HepG2 (cell line): ENCODE results near the gene CRLF1. TPM values are rescaled to one million over a fixed set of nuclear protein-coding genes. Genes with fewer than 3 reads are reported as not detected.

Source experiments
- ATAC-seq: fragments of 200-7000 bp; cut with Tn5 transposase; 3 replicates; pipeline ENCODE4 v1.9.1; 2020; ENCODE audit warnings: mild to moderate bottlenecking, moderate library complexity
- BruUV-seq: library from RNA; stranded (reverse); fragments of 400-500 nt; replicated peaks from 2 replicates; lab custom pipeline; 2021; lab: Mats Ljungman, UMichigan
- CTCF ChIA-PET: fragments of 300-600 bp; formaldehyde crosslinking; extraction: SDS; loops from one replicate; lab custom pipeline; 2021; ENCODE audit warnings: low total read pairs, inconsistent platforms, low intra/inter-chr PET ratio; lab: Yijun Ruan, JAX
- POLR2A ChIA-PET: fragments of 350-600 bp; sonication (Branson Sonifier 250); formaldehyde crosslinking; loops from one replicate; lab custom pipeline; 2020; ENCODE audit warnings: antibody characterized with exemption, inconsistent platforms; lab: Yijun Ruan, JAX
- DNase-seq: peaks from one replicate; pipeline ENCODE4 v3.0.0-alpha.2; 2015; ENCODE audit warnings: low spot score
- FAIRE-seq: peaks from 3 replicates; lab custom pipeline; 2011; peaks lifted over from hg19 to GRCh38; lab: Jason Lieb, UNC
- H2AFZ ChIP-seq: one replicate; pipeline ENCODE4 v1.6.1; 2011; ENCODE audit warnings: low read length, inconsistent platforms
- H3K27ac ChIP-seq: fragments of 300-600 bp; 3 replicates; pipeline ENCODE4 v1.8.0; 2011; ENCODE audit warnings: mixed run types, mild to moderate bottlenecking, mixed read lengths, low read length, inconsistent platforms; ENCODE audit not compliant: insufficient read depth; ENCODE audit errors: extremely low read length
- H3K27me3 ChIP-seq, 2 experiments: fragments of 200-600 bp in 1 of 2; 2 replicates in 1 of 2; 3 replicates in 1 of 2; pipeline versions ENCODE4 v1.6.0 to v1.8.0; 2011; ENCODE audit warnings: low read length in 2 of 2, mild to moderate bottlenecking in 2 of 2, moderate library complexity in 2 of 2, inconsistent platforms in 1 of 2; ENCODE audit not compliant: insufficient read depth in 2 of 2, control insufficient read depth in 1 of 2
- H3K36me3 ChIP-seq, 2 experiments: fragments of 200-600 bp in 1 of 2; replicated peaks in 1 of 2; 2 replicates in 1 of 2; 3 replicates in 1 of 2; pipeline versions ENCODE4 v1.5.1 to v1.8.0; 2011; ENCODE audit warnings: low read length in 2 of 2, inconsistent platforms in 1 of 2; ENCODE audit not compliant: insufficient read depth in 2 of 2, control insufficient read depth in 1 of 2
- H3K4me1 ChIP-seq: 2 replicates; pipeline ENCODE4 v1.5.1; 2012; ENCODE audit warnings: low read length, inconsistent platforms; ENCODE audit not compliant: insufficient read depth
- H3K4me2 ChIP-seq: 2 replicates; pipeline ENCODE4 v1.6.0; 2011; ENCODE audit warnings: low read depth, low read length, inconsistent platforms
- H3K4me3 ChIP-seq, 3 experiments: fragments of 200-600 bp in 1 of 3; sonication (generic), shearing (Covaris generic) in 1 of 3; replicated peaks in 1 of 3; 2 replicates each; pipeline ENCODE4 v1.5.1; 2011 to 2016; ENCODE audit warnings: low read length in 3 of 3, inconsistent platforms in 2 of 3, low read depth in 2 of 3, mild to moderate bottlenecking in 2 of 3, control low read depth in 1 of 3, mixed read lengths in 1 of 3; ENCODE audit not compliant: insufficient read depth in 1 of 3
- H3K79me2 ChIP-seq: one replicate; pipeline ENCODE4 v1.6.1; 2011; ENCODE audit warnings: low read length, inconsistent platforms; ENCODE audit not compliant: insufficient read depth
- H3K9ac ChIP-seq: 2 replicates; pipeline ENCODE4 v1.6.0; 2011; ENCODE audit warnings: mild to moderate bottlenecking, low read depth, low read length, inconsistent platforms; ENCODE audit not compliant: insufficient read depth
- H3K9me3 ChIP-seq: 2 replicates; pipeline ENCODE4 v1.5.1; 2012; ENCODE audit warnings: mild to moderate bottlenecking, low read length
- H4K20me1 ChIP-seq: 2 replicates; pipeline ENCODE4 v1.6.0; 2011; ENCODE audit warnings: inconsistent platforms, mild to moderate bottlenecking, low read length, moderate library complexity; ENCODE audit not compliant: insufficient read depth
- ARID5B ChIP-seq: IDR thresholded peaks from 2 replicates; pipeline ENCODE4 v1.4.0; 2020; ENCODE audit warnings: mild to moderate bottlenecking, missing genetic modification reagents
- ELF3 ChIP-seq: IDR thresholded peaks from 2 replicates; pipeline ENCODE4 v1.6.1; 2016; ENCODE audit warnings: missing genetic modification reagents, missing compliant biosample characterization
- GPBP1L1 ChIP-seq: sonication (generic); formaldehyde crosslinking; IDR thresholded peaks from 2 replicates; pipeline ENCODE4 v1.5.0; 2020; ENCODE audit warnings: mild to moderate bottlenecking, missing genetic modification reagents
- MTA1 ChIP-seq: sonication (generic); formaldehyde crosslinking; IDR thresholded peaks from 2 replicates; pipeline ENCODE4 v1.4.0; 2020; ENCODE audit warnings: missing genetic modification reagents, mild to moderate bottlenecking, borderline replicate concordance
- ZBTB25 ChIP-seq: IDR thresholded peaks from 2 replicates; pipeline ENCODE4 v1.6.1; 2018; ENCODE audit warnings: missing genetic modification reagents
- ZBTB44 ChIP-seq: sonication (generic); formaldehyde crosslinking; IDR thresholded peaks from 2 replicates; pipeline ENCODE4 v1.4.0; 2020; ENCODE audit warnings: missing genetic modification reagents
- WGBS: methylation state at CpG from one replicate; pipeline ENCODE4 v1.1.6; 2017; ENCODE audit warnings: low lambda C conversion rate; 5-methylcytosine and 5-hydroxymethylcytosine counted together
- in situ Hi-C: cut with HindIII; loops from 2 replicates; pipeline ENCODE4 v1.10.0; 2017; ENCODE audit warnings: low pct_unique_long_range_greater_than_20kb; ENCODE audit not compliant: extremely low pct_ligation_motif_present
- intact Hi-C: fragments of 100-400 bp; cut with micrococcal nuclease; formaldehyde crosslinking; loops from one replicate; pipeline ENCODE4 v1.10.0; 2022; ENCODE audit not compliant: unreplicated experiment
- polyA plus RNA-seq, 8 experiments: library from polyadenylated mRNA; depleted of rRNA in 3 of 8; stranded (reverse) in 7 of 8; unstranded in 1 of 8; fragments of >200 nt; fragmentation: Illumina TruSeq in 4 of 8; extraction: Trizol in 4 of 8; gene quantifications; 2 replicates each; pipeline versions ENCODE4 v1.2.1 to v1.2.3, GENCODE V29; 2011 to 2016; ENCODE audit warnings: low read depth in 4 of 8, missing spikeins in 1 of 8, mixed read lengths in 1 of 8; ENCODE audit not compliant: insufficient read depth in 1 of 8
- total RNA-seq, 5 experiments: library from RNA; depleted of rRNA; stranded (reverse); fragments of >200 nt; fragmentation: Illumina TruSeq; extraction: Trizol; gene quantifications; 2 replicates each; pipeline ENCODE4 v1.2.3, GENCODE V29; 2016; ENCODE audit warnings: low read depth in 1 of 5

Gene CRLF1
- total and polyA plus RNA-seq, 2 of the 13 experiments (the other 11 are each of a cell fraction or from before 2014, with no cell fraction given): 217 to 296 TPM

DNA sequence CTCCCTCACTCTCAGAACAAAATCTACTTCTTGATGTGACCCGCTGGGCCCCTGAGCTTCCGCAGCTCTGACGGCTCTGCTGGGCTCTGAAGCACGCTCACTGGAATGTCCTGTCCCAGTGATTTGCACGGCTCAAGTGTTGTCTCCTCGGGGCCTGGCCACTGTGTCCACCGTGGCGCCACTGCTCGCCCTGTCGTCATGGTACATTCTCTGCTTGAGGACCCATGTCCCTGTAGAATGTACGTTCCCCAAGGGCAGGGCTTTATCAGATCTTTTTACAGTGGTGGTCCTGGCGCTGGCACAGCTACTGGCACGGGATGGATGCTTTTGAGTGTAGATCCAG is 42.3 kb upstream of the CRLF1 start (continued):
- TF ChIP-seq ARID5B (CRISPR knock-in tag) (no peak), MTA1 (no peak), GPBP1L1 (CRISPR knock-in tag) (no peak), ZBTB44 (CRISPR knock-in tag) (no peak), ELF3 (CRISPR knock-in tag) (no peak)

DNA sequence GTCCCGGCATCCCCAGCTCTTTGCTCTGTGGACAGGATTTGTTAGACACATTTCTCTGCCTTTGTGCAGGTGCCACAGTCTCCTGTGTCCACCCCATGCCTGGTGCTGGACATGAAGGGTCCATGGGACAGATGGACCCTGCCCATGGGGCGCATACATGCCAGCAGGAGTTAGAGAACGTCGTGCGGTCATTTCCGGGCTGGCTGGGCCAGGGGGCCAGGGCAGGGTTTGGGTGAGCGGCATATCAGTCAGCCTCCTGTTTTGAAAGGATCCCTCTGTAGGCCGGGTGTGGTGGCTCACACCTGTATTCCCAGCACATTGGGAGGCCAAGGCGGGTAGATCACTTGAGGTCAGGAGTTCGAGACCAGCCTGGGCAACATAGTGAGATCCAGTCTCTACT is 41.2 kb upstream of the CRLF1 start:
- no peak for DNase-seq
- in situ Hi-C loops: no loop called here
- no peak for TF ChIP-seq ZBTB25 (CRISPR knock-in tag)
- TF ChIP-seq, all 625 proteins: peak for 0
- Histone ChIP-seq H3K9me3 (no peaks in the 10 kb centered on the region), H3K4me2 (no peak overlapping the region), H4K20me1 (no peaks in the 10 kb centered on the region), H2AFZ (no peak overlapping the region), H3K36me3 (no peaks in the 10 kb centered on the region; a peak in 1 of 5 replicates), H3K4me3 (no peak overlapping the region), H3K9ac (no peak overlapping the region), H3K27me3 (no peaks in the 10 kb centered on the region), H3K27ac (no peak overlapping the region), H3K4me1 (peaks cover 10% of the 10 kb centered on the region; the same call in 1 of the 2 replicates), H3K79me2 (peaks cover 8% of the 10 kb centered on the region)
- CTCF ChIA-PET: no interaction called here
- ATAC-seq (no peak), FAIRE-seq (no peak)
- WGBS: 96% methylated on average over 10 of the region's 10 CpGs
- intact Hi-C loops: no loop called here
- BruUV-seq: no TSS peak
- POLR2A ChIA-PET: no interaction called here
